Amniotic epithelial cell (primary cell): ENCODE data around the gene FAM13B.
"Not testable (repeated sequence)": the region's sequence is repeated elsewhere in the genome, so short reads cannot be mapped to it uniquely, and the experiment has no call there.

Experiments used
- DNase-seq: peaks from one replicate; pipeline ENCODE4 v3.0.0-alpha.2; 2010; ENCODE audit warnings: low read depth

Gene FAM13B

DNA sequence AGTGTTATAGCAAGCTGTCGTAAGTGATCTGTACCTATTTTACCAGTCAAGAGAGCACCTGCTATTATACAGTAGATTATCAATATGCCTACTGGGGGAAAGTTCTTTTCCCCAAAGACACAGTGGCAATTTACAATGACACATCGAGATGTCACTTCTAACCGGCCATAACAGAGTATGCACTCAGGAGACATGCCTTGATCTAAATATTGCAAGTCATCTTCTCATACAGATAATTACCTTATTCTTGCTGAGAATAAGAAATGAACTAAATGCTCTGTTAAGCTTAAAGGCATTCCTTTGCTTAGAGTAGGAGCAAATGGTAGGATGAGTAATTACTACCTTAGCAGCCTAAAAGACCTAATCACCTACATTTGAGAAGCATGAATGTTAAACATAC is 72.1 kb downstream of the FAM13B start:
- no peak for DNase-seq

DNA sequence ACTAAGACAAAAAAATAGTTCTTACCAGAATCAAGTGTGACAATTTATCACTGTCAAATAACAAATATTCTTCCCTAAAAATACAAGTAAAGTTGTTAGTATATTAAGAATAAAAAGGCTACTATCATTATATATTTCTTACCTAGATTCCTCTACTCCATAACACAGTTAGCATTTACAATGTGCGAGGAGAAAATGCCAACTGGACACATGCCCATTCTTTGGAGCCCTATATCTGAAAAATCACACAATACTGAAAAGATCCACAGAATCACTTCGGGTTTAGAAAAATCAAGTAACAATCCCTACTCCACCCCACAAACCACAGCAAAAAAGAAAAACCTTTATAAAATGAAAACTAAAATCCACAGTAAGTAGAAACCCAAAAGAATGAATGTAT is 72.7 kb downstream of the FAM13B start:
- DNase-seq, result no peak

DNA sequence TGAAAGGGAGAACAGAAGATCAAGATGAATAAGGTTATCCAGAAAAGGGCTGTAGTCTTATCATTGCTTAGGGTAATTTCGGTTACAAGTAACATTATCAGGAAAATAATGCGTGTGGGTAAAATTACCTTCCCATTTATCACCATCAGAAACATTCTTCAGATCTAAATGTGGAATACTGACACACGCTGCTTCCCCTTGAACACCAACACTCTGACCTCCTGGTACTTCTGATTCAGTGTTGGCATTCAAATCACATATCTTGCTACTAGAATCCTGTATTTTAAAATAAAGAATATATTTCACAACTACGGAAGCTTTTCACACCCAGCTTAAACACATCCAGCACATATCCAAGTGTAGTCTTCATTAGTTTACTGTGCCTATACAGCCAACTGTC is 73.4 kb downstream of the FAM13B start:
- no peak for DNase-seq

DNA sequence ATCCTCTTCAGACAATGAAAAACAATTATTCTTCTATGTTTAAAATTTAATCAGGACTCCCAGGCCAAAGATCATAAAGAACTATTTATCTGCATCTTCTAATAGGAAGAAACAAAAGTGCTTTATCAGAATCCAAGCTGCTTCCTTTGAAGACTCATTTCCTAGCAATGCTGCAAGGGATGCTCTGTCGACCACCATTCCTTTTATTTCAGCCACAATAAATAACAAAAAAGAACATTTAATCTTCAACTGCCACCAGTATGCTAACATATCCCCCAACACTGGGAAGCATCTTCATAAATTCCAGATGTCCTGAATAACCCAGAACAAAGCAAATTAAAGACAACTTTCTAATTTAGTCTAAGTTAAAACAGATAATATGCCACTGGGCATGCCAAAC is 74.9 kb downstream of the FAM13B start:
- DNase-seq, result peak; percentile 34

DNA sequence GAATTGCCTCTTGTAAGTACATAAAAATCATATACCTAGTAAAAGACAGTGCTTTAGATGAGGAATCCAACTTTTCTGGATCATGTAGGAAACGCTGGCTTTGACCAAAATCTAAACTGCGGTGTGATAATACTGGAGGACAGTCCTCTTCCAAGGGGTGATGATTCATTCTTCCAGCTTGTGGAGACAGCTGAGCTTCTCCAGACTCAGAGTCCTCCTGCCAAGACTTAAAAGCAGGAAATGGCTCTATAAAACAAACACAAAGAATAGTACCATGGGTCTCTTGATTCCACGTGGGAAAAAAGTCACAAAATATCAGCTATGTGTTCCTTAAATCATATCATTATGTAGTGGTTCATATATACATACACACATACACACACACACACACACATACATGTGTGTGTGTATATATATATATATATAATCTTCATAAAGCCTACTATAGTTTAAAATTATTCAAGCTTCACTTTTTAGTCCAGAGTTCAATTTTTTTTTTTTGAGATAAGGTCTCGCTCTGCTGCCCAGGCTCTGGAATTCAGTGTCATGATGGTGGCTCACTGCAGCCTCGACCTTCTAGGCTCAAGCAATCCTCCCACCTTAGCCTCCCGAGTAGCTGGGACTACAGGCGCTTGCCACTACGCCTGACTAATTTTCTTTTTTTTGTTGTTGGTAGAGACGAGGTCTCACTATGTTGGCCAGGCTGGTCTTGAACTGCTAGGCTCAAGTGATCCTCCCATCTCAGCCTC is 78.6 kb downstream of the FAM13B start:
- peak; percentile 96 for DNase-seq

DNA sequence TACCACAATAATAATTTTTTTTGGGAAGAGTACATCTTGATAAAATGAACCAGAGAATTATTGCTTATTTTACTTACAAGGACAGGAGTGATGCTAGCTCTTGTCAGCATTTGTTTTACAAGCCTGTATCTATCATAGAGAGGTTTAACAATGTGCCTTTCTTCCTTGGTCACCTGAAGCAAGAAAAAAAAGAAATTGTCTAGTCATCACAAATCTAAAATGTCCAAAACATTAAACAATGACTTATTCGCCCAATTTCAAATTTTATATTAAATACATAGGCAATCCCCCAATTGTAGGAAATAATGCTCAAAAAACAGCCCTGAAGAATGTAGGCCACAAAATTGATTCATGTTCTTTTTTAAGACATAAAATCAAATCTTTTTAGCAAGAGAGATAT is 87.1 kb downstream of the FAM13B start:
- DNase-seq, result no peak

DNA sequence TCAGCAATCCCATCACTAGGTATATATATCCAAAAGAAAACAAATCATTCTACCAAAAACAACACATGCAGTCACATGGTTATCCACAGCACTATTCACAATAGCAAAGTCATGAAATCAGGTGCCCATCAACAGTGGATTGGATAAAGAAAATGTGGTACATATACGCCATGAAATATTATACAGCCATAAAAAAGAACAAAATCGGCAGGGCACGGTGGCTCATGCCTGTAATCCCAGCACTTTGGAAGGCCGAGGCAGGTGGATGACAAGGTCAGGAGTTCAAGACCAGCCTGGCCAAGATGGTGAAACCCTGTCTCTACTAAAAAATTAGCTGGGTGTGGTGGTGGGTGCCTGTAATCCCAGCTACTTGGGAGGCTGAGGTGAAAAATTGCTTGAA is 88.6 kb downstream of the FAM13B start:
- DNase-seq, result not testable (repeated sequence)

DNA sequence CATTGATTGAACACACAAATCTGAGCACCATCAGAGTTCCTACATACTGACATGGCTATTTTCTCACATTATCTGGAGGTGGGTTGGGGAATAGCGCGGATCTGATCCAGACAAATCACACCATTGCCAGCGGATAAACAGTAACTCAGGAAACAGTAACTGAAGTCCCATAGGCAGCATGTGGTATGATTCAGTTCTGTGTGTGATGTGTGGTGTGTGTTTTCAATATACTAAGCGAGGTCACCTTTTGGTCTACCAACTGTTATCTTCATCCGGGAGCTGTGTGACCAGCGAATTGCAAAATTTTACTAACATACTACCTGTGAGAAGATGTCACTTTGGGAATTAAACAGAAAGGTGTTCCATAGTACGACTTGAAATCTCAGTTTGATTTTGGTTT is 93.5 kb downstream of the FAM13B start:
- no peak for DNase-seq

DNA sequence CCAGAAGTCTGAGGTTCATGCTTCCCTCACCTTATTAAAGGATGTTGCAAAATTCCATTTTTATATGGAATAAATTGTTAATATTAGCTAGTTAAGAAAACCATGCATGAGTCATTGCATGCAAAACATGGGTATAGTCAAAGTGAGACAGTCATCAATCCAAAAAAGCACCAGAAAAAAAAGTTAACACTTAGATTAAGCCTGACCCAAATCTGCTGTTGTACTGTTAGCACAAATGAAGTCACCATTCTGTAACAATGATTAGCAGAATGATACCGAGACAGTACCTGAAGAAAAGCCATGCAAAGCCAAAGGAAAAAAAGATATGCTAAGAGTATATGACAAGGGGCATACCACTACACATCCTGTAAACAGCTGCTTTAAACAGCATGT is 94.1 kb downstream of the FAM13B start:
- no peak for DNase-seq

DNA sequence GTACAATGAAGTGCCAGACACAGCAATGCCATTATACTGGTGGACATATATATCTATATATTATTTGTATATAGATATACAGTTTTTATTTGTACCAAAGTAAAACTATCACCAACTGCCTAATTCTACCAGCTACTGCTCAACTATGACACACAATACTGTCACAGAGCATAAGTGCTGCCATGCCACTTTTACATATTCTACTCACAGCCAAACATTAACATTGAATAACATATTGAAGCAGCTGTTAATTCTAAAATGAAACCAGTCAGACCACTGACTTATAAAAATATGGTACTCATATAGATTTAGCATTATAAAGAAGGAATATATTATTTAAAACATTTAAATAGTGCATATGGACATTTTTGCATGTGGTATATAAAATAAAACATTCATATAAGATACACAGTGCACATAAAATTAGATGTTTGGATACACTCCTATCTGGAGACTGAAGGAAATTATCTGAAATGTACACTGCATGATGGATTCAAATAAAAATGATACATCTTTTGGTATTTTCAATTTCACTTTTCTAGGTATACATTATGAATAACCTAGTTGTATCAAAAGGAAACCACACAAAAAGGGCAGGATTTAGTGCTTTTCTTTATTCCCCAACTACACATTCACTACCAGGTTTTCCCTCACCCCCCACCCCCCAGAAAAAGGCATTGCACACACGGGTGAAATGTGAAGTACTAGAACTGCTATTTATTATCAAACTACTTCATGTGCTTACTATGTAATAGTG is 94.7 kb downstream of the FAM13B start:
- no peak for DNase-seq

DNA sequence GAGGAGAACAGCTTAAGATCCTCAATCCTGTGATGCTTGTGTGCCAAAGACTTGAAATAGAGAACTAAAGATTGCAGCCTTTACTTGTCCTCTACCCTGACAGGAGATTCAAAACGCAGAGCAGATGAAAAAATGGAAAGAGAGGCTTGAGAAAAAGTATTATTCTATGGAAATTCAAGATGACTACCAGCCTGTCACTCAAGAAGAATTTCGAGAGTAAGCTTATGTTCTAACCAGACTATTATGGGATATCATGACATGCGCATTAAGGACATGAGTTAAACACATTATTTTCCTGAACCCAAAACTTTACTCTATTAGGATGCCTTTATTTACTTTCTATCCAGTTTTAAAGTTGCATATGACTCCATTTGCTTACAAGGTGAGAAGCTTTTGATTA is 97.2 kb downstream of the FAM13B start:
- DNase-seq, result no peak

DNA sequence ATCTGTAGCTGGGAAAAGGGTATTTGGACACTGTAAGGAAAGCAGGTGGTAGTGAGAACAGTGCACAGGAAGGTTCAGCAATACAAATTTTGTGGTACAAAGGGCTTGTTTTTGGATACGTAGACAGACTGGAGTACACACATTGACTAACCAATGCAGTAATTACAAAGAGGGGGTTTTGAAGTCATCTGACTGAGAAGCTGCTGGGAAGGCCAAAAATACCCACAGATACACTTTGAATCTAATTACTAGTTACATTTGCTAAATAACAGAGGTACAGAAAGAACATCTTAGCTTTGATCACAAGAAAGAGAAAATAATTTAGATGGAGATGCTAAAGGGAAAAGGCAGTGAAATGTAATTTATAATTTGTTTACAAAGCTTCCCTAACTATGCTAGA is 97.7 kb downstream of the FAM13B start:
- DNase-seq, result no peak

DNA sequence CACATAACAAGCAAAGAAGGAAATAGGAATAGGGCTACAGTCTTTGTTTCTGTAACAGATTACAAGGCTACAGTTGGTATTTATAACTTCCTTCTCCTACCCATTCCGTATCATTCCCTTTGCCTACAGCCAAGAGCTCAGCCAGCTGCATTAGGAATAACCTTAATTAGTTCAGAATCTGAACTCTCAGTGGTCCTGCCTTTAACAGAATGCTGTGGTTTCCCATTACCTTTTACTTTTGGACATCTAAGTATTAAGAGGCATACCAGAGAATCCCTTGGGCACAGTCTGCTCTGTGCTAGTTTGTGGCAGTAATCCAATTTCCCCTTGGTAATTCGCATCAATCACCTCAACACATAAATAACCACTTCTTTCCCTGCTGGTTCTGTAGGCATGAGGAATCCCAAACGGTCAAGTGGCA is 99.4 kb downstream of the FAM13B start:
- DNase-seq, result no peak

DNA sequence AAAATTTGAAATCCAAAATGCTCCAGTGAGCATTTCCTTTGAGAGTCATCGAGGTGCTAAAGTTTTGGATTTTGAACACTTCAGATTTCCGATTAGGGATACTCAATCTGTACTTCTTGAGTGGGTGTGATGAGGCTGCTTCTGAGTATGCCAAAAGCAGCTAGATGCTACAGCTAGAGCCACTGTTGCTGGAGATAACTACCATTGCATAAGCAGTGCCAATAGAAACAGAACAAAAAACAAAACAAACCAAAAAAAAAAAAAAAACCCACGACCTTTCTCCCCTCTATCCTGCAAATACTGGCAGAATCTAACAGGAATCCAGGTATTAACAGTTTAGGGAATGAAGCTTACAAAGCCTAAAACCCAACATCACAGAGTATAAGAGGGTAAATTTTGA is 100.1 kb downstream of the FAM13B start:
- no peak for DNase-seq

DNA sequence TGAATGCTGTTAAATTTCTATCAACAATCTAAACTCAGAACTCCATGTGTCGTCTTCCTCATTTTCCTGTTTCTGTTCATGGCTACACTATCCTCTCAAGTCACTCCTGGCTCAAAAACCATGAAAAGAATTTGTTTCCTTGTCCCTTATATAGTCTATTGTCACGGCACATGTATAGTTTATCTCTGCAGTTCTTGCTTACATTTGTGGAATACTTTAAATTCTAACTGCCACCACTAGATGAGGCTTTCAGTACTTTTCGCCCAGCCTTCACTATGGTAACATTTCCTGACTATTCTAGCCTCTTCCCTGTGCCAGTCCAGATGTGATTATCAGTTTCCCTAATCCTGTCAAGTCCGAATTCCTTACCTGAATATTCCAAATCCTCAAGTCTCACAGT is 109.0 kb downstream of the FAM13B start:
- peak; percentile 31 for DNase-seq

DNA sequence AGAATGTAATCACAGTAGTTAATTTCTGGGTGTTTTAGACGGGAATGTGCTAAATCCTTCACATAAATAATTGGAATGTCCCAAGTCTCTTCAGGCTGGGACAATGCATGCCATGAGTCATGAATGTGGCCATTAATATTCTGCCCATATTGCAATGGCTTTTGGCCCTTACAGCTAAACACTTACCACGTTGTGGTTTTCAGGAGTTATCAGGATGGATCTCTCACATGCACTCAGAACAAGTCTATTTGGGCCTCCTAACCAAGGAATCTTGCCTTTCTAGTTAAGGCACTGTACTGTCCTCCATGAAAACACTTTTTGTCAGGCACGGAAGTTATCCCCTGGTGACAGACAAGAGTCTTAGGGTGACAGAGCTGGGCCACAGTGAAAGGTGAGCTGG is 110.9 kb downstream of the FAM13B start:
- DNase-seq, result peak; percentile 69

DNA sequence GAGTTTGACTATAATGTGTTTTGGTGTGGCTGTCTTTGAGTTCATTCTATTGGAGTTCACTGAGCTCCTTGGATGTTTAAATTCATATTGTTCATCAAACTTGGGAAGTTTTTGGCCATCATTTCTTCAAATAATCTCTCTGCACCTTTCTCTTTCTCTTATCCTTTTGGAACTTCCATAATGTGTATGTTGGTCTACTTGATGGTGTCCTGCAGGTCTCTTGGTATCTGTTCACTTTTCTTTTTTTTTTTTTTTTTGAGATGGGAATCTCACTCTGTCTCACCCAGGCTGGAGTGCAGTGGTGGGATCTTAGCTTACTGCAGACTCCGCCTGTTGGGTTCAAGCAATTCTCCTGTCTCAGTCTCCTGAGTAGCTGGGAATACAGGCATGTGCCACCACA is 116.0 kb downstream of the FAM13B start:
- no peak for DNase-seq

DNA sequence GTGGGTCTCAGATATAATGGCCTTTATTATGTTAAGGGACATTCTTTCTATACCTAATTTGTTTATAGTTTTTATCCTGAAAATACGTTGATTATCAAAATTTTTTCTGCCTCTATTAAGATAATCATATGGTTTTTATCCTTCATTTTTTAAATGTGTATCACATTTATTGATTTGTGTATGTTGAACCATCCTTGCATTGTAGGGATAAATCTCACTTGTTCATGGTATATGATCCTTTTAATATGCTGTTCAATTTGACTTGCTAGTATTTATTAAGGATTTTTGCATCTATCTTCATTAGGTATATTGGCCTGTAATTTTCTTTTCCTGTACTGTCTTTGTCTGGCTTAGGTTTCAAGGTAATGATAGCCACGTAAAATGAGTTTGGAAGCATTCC is 118.1 kb downstream of the FAM13B start:
- no peak for DNase-seq

DNA sequence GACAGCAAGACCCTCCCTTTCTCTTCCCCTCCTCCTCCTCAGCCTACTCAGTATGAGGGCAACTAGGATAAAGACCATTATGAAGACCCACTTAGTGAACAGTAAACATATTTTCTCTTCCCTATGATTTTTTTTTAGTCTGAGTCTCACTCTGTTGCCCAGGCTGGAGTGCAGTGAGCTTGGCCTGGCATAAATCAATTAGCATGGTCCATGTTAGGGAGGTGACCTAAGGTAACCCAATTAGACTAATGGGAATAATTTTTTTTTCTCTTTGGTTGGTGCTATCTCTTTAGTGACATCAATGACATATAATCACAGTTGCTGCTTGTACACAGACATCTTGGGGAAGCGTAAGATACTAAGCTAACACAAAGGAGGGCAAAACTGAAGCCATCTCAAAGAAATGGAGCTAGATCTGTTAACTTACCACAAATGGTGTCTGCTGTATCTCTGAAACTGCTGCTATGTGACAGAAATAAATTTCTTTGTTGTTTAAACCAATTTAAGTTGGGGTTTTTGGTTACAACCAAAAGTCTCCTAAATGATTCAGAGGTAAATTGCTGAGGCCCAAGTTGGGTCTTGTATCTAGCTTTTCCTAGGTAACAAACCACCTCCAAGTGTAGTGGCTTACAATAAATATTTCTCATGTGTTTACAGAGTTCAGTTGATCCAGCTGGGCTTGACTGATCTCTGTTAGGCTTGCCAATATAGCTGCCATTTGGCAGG is 130.3 kb downstream of the FAM13B start:
- no peak for DNase-seq

DNA sequence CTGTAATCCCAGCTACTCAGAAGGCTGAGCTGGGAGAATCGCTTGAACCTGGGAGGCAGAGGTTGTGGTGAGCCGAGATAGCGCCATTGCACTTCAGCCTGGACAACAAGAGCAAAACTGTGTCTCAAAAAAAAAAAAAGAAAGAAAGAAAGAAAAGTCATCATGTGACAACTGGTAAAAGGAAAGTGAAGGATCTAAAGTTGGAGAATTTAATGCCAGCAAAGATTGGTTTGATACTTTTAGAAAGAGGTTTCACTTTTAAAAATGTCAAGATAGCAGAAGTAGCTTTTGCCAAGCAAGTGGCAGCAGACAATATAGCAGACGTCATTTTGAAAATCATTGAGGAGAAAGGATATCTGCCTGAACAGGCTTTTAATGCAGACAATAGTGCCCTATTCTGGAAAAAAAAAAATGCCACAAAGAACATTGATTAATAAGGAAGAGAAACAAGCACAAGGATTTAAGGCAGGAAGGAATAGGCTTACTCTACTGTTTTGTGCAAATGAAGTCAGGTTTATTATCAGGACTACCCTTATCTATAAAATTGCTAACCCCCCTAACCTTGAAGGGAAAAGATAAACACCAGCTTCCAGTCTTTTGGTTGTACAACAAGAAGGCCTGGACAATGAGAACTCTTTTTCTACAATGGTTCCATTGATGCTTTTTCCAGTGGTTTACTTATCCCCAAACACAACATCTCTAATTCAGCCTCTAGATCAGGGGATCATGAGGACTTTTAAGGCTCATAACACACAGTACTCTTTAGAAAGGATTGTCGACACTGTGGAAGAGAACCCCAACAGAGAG is 131.7 kb downstream of the FAM13B start:
- no peak for DNase-seq

DNA sequence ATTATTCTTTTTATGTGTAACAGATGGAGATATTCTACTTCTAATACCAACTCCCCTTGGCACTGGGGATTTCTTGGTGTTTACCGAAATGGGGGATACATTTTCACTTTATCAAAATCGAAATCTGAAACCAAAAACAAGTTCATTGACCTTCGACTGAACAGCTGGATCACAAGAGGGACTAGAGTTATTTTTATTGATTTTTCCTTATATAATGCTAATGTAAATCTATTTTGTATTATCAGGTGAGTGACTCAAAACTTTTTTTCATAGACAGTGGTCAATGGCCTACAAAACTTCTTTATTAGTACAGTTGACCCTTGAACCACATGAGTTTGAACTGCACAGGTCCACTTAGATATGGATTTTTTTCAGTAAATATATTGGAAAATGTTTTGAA is 133.4 kb downstream of the FAM13B start:
- DNase-seq, result no peak

DNA sequence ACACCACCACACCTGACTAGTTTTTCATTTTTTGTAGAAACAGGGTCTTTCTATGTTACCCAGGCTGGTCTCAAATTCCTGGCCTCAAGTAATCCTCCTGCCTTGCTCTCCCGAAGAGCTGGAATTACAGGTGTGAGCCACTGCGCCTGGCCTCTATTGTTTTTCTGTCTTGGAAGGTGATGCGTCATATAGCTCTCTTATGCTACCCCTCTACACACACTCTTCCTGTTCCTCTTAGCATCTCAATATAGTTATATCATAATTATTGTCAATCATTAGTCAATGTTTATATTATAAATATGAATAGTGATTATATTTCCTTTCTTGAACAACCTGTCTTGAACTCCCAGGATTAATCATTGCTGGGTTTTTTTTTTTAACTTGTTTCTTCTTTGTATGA is 136.3 kb downstream of the FAM13B start:
- DNase-seq, result no peak
